Activated CD8-positive, alpha-beta memory T cell treated with anti-CD3 and anti-CD28 coated beads, Interleukin-2, amount 50 U/mL, for 24 hours (primary cell): ENCODE measurements around the gene SRGAP3.

ENCODE experiments used
- DNase-seq: peaks from one replicate; pipeline ENCODE4 v3.0.0-alpha.2; 2020; ENCODE audit errors: extremely low read depth

The SRGAP3 gene

DNA sequence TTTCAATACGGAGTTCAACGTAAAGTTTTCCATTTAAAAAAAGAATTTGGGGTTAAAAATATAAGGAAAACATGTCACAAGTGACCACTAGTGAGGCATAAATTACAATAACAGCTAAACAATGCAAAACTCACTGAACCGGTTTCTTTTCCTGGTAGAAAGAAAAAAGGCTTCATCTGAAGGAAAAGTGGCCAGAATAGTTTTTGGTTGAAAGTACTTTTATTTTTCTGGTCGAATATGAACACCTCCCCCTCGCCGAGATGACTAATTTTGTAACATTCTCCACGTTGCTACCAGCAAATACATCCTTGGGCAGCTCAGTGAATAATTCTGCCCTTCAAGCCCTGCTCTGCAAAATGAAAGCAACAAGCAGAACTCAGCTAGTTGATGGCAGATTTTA lies 3.9 kb upstream of the SRGAP3 start:
- no peak for DNase-seq

- DNase-seq = no peak
Measured at GRCh38 chr3:9251055-9251786, 1.8 kb upstream of the SRGAP3 start.

DNA sequence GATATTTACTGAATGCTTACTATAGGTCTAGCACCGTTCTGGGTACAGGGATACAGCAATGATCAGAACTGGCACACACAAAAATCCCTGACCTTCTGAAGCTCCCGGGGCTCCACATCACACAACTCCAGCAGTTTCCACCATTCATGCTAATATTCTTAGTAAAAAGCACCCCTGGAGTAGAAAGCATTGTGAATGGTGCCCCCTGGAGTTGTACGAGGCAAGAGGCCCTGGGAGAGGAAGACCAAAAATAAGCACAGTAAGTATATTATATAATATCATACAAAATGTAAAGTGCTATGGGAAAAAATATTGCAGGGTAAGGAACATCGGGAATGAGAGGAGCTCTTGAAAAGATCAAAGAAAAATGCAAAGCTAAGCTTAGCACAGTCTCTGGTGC lies 790 bp upstream of the SRGAP3 start:
- DNase-seq = no peak

DNA sequence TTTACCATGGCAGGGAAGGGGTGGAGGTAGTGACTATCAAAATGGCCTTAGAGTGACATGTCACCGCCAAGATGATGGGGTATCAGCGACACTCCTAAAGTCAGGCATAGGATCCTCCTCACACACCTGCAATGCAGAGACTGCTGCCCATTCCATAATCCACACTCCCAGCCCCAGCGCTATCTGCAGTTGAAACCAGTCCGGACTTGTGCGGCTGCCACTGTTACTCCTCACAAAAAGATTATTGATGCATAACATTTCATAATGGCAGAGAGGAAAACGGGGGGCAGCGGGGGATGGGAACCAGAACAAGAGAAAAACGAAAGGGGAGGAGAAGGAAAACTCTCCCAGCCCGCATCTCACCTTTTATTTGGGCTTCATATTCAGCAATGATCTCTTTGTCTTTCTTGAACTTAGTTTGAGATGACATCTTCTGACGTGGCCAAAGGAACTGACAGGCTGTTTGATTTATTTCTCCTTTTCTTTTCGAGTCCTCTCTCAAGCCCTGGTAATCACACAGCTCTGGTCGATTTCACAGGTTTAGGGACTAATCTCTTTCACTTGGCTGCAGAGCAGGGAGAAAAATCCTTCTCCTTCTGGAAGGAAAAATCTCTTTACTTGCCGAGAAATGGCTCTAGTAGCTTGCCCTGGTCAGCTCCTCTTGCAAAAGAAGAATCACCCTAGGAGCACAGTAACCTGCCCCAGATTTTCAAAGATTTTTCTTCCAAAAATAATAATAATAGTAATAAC lies 749 bp downstream of the SRGAP3 start:
- DNase-seq = no peak

GRCh38 chr3:9247941-9248521 lies 1.4 kb downstream of the SRGAP3 start:
- no peak for DNase-seq

- no peak for DNase-seq
Measured at GRCh38 chr3:9247361-9247940, 2.0 kb downstream of the SRGAP3 start.

- no peak for DNase-seq
Measured at GRCh38 chr3:9246189-9246588, 3.3 kb downstream of the SRGAP3 start.

DNA sequence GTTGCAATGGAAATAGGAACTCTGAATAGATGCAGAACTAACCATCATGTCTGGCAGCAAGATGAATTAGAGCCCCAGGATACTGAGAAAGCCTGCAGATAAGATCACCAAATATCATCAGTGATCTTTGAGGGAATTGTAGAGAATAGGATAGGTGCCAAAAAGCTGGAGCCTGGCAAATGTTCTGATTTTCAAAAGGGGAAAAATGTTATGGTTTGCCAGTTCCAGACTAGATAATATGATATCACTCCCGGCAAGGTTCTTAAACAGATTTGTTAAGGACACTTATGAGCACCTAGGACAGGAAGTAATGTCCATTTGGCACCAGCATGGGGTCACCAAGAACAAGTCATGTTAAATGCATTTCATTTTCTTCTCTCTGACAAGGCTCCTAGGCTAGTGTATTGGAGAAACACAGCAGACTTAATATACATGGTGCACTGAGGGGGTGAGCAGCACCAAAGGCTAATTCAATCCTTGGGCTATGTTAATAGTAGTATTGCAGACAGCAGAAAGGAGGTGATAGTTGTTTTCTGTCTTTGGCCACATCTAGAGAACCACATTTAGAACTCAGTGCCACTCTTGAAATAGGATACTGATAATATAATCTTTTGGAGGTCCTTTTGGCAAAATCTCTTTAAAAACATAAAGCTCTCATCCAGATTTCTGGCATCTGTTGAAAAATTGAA lies 4.8 kb downstream of the SRGAP3 start:
- no peak for DNase-seq

DNA sequence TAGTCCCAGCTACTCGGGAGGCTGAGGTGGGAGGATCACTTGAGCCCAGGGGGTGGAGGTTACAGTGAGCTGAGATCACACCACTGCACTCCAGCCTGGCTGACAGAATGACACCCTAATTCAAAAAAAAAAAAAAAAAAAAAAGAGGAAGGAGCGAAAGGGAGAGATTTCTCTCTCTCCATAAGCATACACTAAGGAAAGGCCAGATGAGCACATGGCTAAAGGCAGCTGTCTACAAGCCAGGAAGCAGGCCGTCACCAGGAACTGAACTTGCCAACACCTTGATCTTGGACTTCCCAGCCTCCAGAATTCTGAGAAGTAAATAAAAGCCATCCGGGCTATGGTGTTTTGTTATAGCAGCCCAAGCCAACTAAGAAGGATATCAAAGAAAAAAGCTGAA lies 7.5 kb downstream of the SRGAP3 start:
- no peak for DNase-seq

GRCh38 chr3:9239680-9240079 lies 9.8 kb downstream of the SRGAP3 start:
- no peak for DNase-seq

GRCh38 chr3:9238721-9239295 lies 10.6 kb downstream of the SRGAP3 start:
- DNase-seq = no peak

- no peak for DNase-seq
Measured at GRCh38 chr3:9238276-9238675, 11.2 kb downstream of the SRGAP3 start.

GRCh38 chr3:9233814-9234600 lies 15.4 kb downstream of the SRGAP3 start:
- no peak for DNase-seq

DNA sequence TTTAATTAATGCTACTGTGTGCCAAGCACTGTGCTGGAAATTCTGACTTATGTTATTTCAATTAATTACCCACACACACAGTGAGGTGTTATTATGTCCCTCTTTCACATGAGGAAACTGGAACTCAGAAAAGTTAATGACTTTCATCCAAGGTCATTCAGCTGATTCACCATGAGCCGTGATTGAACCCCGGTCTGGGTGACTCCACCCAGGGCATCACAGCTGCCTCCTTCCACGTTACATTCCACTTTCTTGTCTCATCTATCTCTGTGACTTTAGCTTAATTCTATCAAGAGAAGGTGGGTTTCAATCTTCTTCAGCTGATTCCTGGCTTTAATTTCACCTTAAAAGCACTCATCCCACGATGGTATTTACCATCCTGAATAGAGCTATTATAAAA lies 16.3 kb downstream of the SRGAP3 start:
- DNase-seq = no peak

DNA sequence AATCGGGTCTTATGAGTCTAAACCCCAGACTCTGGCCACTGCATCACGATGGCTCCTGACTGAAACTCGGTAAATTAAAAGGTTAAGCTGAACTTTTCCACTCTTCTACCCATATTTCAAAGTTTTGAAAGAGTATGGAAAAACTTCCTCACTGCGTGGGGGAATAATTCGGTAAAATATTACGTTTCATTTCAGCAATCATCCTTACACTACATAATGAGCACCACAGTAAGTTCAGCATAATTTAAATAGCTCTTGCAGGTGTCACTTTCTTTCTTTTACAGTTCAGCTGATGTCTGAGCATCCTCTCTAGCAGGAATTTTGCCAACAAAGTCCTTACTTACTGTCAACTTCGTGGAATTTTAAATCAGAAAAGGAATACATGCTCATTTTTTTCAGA lies 17.5 kb downstream of the SRGAP3 start:
- no peak for DNase-seq

DNA sequence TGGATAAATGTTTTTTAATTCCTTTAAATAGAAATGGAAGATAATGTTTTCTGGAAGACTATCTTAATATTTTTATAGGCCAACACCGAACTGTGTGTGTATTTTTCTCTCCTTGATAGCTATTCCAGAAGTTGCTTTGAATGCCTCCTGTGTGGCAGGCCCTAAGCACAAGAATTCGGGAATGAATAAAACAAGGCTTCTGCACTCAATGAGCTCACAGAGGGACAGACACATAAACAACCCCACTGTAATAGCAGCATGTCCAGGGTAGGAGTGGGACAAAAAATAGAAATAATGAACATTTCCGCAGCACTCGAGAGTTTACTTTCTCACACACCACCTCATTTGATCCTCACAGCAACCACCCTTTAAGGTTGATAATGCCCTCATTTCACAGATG lies 18.0 kb downstream of the SRGAP3 start:
- no peak for DNase-seq

DNA sequence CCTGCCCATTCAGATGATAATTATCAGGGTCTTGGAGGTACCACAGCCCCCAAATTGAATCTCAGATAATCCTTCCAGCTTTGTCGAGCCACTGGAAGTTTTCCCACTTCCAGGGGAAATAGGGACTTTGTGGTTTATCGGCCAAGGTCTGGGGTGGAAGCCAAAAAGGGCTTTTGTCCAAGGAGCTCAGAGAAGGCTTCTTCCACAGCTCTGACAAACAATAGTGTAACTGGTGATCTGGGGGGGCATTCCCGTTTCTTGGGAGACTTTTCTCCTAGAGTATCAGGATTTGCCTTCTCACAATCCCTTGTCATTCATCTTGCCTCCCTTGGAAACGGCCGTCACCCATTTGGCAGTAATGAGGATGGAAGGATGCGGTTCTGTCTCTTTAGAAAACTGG lies 18.4 kb downstream of the SRGAP3 start:
- DNase-seq = no peak

DNA sequence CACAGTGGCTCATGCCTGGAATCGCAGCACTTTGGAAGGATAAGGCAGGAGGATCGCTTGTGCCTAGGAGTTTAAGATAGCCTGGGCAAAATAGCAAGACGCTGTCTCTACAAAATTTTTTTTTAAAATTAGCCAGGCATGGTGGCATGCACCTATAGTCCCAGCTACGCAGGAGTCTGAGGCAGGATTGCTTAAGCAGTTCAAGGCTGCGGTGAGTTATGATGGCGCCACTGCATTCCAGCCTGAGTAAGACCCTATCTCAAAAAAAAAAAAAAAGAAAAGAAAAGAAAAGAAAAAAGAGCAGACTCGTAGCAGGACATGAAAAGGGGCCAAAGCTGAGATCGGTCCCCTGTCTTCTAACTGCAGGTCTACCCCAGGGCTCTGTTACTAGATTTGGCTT lies 18.9 kb downstream of the SRGAP3 start:
- no peak for DNase-seq

- DNase-seq = no peak
Measured at GRCh38 chr3:9229879-9230278, 19.6 kb downstream of the SRGAP3 start.

DNA sequence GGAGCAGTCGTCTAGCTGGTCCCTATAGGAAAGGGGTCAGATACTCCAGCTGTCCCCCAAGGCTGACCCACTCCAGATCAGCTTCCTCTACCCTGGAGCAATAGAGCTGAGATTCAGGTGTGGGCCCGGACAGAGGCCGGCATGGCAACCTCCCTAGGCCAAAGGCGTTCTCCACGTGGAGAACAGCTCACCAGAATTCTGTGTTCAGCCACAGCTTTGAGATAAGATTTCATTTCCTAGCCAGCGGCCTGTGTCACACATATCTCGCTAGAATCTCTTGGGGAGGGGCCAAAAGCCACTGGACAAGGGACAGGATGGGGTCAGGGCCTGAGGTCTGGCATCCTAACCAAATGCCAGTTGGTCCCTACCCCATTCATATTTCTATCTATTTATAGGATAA lies 20.1 kb downstream of the SRGAP3 start:
- no peak for DNase-seq

DNA sequence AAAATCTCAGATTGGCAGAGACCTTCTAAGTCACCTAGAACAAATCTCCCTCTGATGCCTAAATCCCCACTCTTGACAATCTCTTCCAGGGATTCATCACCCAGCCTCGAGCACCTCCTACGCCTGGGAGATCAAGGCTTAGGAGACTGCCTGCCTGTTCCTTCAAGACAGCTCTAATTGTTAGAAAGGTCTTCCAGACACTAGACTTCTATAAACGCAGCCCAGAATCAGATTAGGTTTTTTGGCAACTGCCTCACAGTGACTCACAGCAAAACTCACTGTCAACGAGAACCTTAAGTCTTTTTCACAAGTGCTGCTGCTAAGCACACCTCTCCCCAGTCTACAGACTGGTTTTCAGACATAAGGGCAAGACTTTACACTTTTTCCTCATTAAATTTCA lies 23.1 kb downstream of the SRGAP3 start:
- DNase-seq = no peak
